Lung (tissue), 12 donors: ENCODE measurements around the gene TRIM47. TPM values are rescaled to one million over a fixed set of nuclear protein-coding genes. Genes with fewer than 3 reads are reported as not detected.
A peak's percentile ranks its signal among the peaks of the same experiment; 100 is the strongest.

ENCODE experiments used
- ATAC-seq: fragments of 200-7000 bp; cut with Tn5 transposase; one replicate; pipeline ENCODE4 v1.9.1; 2020; ENCODE audit warnings: moderate number of reproducible peaks; ENCODE audit not compliant: insufficient read depth, low FRiP score
- DNase-seq, 3 donors: peaks; one replicate each; pipeline ENCODE4 v3.0.0-alpha.2; 2013 to 2017
- H3K27ac ChIP-seq, 2 donors: one replicate each; pipeline ENCODE4 v1.5.1; 2013; ENCODE audit warnings: mild to moderate bottlenecking in 2 of 2, moderate library complexity in 2 of 2, control low read depth in 1 of 2, inconsistent platforms in 1 of 2, low read depth in 1 of 2, low read length in 1 of 2
- H3K27me3 ChIP-seq, 3 donors: one replicate each; pipeline ENCODE4 v1.5.1; 2013; ENCODE audit warnings: low read length in 2 of 3; ENCODE audit not compliant: control insufficient read depth in 3 of 3, insufficient read depth in 3 of 3
- H3K36me3 ChIP-seq, 4 donors: one replicate each; pipeline ENCODE4 v1.5.1; 2013; ENCODE audit warnings: low read length in 4 of 4, mild to moderate bottlenecking in 1 of 4, moderate library complexity in 1 of 4; ENCODE audit not compliant: control insufficient read depth in 4 of 4, insufficient read depth in 4 of 4
- H3K4me1 ChIP-seq, 5 donors: one replicate each; pipeline ENCODE4 v1.5.1; 2013; ENCODE audit warnings: low read length in 5 of 5, mild to moderate bottlenecking in 2 of 5, moderate library complexity in 1 of 5; ENCODE audit not compliant: control insufficient read depth in 5 of 5, insufficient read depth in 5 of 5
- H3K4me3 ChIP-seq: one replicate; pipeline ENCODE4 v1.5.1; 2013; ENCODE audit warnings: mild to moderate bottlenecking, control low read depth, moderate library complexity
- H3K9ac ChIP-seq, 2 donors: one replicate each; pipeline ENCODE4 v1.5.1; 2013; ENCODE audit warnings: low read length in 2 of 2, control low read depth in 1 of 2; ENCODE audit not compliant: insufficient read depth in 1 of 2
- H3K9me3 ChIP-seq, 4 donors: one replicate each; pipeline ENCODE4 v1.5.1; 2013; ENCODE audit warnings: low read length in 3 of 4, mild to moderate bottlenecking in 1 of 4, moderate library complexity in 1 of 4; ENCODE audit not compliant: control insufficient read depth in 4 of 4, insufficient read depth in 3 of 4
- WGBS, 2 donors: extraction: QIAGEN DNeasy Blood & Tissue Kit; methylation state at CpG; one replicate each; pipeline ENCODE4 v1.1.7; 2013; 5-methylcytosine and 5-hydroxymethylcytosine counted together
- polyA plus RNA-seq, 2 donors: library from polyadenylated mRNA; stranded (reverse); fragments of 200-250 nt; gene quantifications; one replicate each; pipeline ENCODE4 v1.2.1, GENCODE V29; 2013
- total RNA-seq, 2 donors: library from RNA; depleted of rRNA in 1 of 2; stranded (reverse); fragments of >200 nt in 1 of 2; gene quantifications; one replicate each; pipeline ENCODE4 v1.2.1, GENCODE V29; 2014 to 2021
- TF ChIP-seq, protein P1 (sequence below): IDR thresholded peaks from 2 replicates; pipeline ENCODE4 v1.5.1; 2012; ENCODE audit warnings: mild to moderate bottlenecking; ENCODE audit errors: control extremely low read depth, extremely low read depth
- donor health status: control.
- donor health status: control.
- donor health status: Bipolar disorder and iron deficiency.
- donor health status: healthy.
- donor health status: DM: yes; HTN: yes; CAD: no.

TRIM47 gene
- total and polyA plus RNA-seq, 4 donors, result 22.9 to 78.3 (median 28.0) TPM

- whole genome bisulfite sequencing, 2 donors, result 1 to 2% methylated on average over 23 to 24 of the region's 24 CpGs
- H3K4me1 ChIP-seq, result peaks cover 0 to 17% (median 7%) of the 10 kb centered on the region in 5 donors
- H3K4me3 ChIP-seq, result peak overlapping the region; percentile 63
- DNase-seq (peak in 1 of 3 donors; percentile 43), ATAC-seq (no peak)
- TF ChIP-seq, protein P1, sequence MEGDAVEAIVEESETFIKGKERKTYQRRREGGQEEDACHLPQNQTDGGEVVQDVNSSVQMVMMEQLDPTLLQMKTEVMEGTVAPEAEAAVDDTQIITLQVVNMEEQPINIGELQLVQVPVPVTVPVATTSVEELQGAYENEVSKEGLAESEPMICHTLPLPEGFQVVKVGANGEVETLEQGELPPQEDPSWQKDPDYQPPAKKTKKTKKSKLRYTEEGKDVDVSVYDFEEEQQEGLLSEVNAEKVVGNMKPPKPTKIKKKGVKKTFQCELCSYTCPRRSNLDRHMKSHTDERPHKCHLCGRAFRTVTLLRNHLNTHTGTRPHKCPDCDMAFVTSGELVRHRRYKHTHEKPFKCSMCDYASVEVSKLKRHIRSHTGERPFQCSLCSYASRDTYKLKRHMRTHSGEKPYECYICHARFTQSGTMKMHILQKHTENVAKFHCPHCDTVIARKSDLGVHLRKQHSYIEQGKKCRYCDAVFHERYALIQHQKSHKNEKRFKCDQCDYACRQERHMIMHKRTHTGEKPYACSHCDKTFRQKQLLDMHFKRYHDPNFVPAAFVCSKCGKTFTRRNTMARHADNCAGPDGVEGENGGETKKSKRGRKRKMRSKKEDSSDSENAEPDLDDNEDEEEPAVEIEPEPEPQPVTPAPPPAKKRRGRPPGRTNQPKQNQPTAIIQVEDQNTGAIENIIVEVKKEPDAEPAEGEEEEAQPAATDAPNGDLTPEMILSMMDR, result no peak
- peak overlapping the region; percentile 94 to 100 for H3K27ac ChIP-seq
- peak overlapping the region; percentile 44 to 86 for H3K9ac ChIP-seq
- peaks cover 0 to 3% (median 3%) of the 10 kb centered on the region in 4 donors for H3K36me3 ChIP-seq
- no peaks in the 10 kb centered on the region for H3K9me3 ChIP-seq
- H3K27me3 ChIP-seq, result no peaks in the 10 kb centered on the region
Observed at GRCh38 chr17:75856062-75856756, 22.2 kb downstream of the TRIM47 start.

DNA sequence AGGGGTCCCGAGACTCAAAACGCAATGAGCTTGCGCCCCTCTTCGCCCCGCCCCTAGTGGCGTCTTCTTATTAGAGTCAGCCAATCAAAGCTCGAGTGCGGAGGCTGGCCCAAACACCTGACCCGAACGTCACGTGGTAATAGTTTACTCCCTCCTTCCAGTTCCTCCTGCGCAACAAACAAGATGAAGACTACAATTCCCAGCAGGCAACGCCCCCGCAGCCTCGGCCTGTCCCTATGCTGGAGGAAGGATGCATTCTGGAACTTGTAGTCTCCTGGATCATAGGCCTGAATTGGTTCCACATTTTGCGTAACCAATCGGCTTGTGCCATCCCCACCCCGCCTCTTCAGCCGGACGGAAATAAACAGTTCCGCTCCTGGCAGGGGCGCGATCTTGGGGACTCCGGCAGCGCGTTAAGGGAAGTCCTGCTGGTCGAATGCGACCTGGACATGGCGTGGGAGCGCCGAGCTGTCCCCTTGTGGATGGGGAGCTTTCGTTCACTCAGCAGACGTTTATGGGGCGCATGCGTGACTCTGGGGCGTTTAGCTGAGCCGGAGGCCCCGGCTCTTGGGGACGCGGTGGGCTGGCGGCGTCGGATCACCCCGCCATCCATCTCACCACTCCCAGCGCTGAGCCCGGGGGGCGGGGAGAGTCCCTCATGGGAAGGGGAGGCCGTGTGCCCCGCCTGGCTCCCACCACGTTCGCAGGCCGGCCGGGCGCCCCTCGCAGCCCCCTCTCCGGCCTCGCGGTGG, 22.9 kb downstream of the TRIM47 start, which contains the start of gene WBP2:
Gene WBP2, minus strand, starts transcription at position 26 of the 752 bp plus-strand sequence. CDS start 38 bp downstream, outside the sequence.
- TF ChIP-seq, protein P1, result peak; percentile 3
- Histone ChIP-seq H3K9me3 (no peaks in the 10 kb centered on the region), H3K9ac (peak within 1 kb of the TSS; percentile 56 to 86), H3K4me1 (peaks cover 0 to 17% (median 7%) of the 10 kb centered on the region in 5 donors), H3K4me3 (peak within 1 kb of the TSS; percentile 63), H3K27ac (peak within 1 kb of the TSS; percentile 95 to 100), H3K36me3 (peaks cover 0 to 10% (median 7%) of the 10 kb centered on the region in 4 donors), H3K27me3 (no peaks in the 10 kb centered on the region)
- 0% methylated on average over 57 to 58 of the region's 58 CpGs for WGBS, 2 donors
- ATAC-seq (peak; percentile 95), DNase-seq (peak; percentile 99 to 100 (median 100))

DNA sequence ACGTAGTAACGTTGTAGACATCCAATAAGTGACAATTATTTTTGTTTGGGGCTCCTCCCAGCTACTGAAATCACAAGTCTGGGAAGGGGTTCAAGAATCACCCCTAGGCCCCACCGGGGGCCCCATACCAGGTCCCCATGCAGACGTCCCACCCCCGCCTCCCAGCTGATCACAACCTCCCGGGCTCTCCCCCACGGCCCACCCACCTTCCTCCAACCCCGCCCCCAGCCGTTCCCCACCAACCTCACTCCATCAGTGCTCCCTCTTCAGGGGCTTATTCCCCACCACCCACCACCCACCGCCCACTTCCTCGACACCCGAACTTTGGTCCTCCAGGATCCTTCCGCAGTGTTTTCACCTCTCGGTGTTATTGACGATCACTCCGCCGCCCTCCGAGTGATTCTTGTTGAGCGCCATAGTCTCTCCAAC, 23.5 kb downstream of the TRIM47 start:
- DNase-seq (no peak), ATAC-seq (no peak)
- Histone ChIP-seq H3K9ac (peak overlapping the region; percentile 56 to 85), H3K4me1 (peaks cover 0 to 18% (median 7%) of the 10 kb centered on the region in 5 donors), H3K27ac (peak overlapping the region; percentile 90 to 95), H3K36me3 (peaks cover 0 to 13% (median 8%) of the 10 kb centered on the region in 4 donors), H3K4me3 (peak overlapping the region; percentile 52), H3K9me3 (no peaks in the 10 kb centered on the region), H3K27me3 (no peaks in the 10 kb centered on the region)
- WGBS, 2 donors, result 0 to 1% methylated on average over 18 to 19 of the region's 19 CpGs
- TF ChIP-seq, protein P1, result no peak
